Cerebellar nuclear complex (tissue), 1 donor: ENCODE measurements around the gene TSTD2.
"Not testable (repeated sequence)": the region's sequence is repeated elsewhere in the genome, so short reads cannot be mapped to it uniquely, and the experiment has no call there.

Source experiments
- DNase-seq, 2 experiments: peaks; one replicate each; lab custom pipeline; 2025; lab: John Stamatoyannopoulos, UW

TSTD2 gene

DNA sequence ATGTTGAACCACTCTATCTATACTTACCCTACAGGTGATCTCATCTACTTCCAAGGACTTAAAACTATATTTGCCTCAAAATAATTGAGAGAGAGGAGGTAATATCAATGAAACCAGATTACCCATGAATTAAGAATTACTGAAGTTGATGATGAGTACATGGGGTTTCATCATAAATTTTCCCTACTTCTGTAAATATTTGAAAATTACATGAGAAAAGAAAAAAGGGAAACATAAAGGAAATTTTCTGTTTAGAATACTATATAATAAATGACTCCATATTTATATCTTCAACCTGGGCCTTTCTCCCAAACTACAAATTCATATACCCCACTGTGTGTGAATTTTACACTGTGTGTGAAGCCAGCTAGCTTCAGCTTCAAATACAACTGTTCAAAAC, 2.6 kb downstream of the TSTD2 start:
- no peak for DNase-seq

DNA sequence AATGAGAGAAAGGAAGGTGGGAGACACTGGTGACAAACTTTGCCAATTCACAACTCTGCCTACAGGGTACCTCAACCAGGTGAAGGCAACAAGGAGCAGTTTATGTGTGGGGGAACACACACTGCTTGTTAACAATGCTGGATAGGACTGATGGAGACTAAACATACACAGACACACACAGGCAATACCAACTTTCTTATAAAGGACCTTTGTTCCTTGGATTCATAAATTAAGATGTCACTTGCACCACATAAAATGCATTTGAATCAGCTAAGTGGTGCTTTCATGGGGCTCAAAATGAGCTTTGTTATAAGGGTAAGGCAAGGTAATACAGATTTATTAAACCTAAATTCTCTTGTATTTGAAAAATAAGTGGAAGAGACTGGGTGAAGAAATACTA, 4.0 kb downstream of the TSTD2 start:
- no peak for DNase-seq

GRCh38 chr9:97628668-97629067, 4.5 kb downstream of the TSTD2 start:
- DNase-seq, result no peak

- DNase-seq, result no peak
Measured at GRCh38 chr9:97627624-97628023, 5.5 kb downstream of the TSTD2 start.

- no peak for DNase-seq
Measured at GRCh38 chr9:97625620-97626019, 7.5 kb downstream of the TSTD2 start.

- DNase-seq, result no peak
Measured at GRCh38 chr9:97623946-97624345, 9.2 kb downstream of the TSTD2 start.

DNA sequence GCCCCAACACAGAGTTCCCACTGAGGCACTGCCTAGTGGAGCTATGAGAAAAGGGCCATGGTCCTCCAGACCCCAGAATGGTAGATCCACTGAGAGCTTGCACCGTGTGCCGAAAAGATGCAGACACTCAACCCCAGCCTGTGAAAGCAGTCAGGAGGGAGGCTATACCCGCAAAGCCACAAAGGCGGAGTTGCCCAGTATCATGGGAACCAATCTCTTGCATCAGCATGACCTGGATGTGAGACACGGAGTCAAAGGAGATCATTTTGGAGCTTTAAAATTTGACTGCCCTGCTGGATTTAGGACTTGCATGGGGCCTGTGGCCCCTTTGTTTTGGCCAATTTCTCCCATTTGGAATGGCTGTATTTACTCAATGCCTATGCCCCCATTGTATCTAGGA, 10.7 kb downstream of the TSTD2 start:
- DNase-seq, result not testable (repeated sequence)

DNA sequence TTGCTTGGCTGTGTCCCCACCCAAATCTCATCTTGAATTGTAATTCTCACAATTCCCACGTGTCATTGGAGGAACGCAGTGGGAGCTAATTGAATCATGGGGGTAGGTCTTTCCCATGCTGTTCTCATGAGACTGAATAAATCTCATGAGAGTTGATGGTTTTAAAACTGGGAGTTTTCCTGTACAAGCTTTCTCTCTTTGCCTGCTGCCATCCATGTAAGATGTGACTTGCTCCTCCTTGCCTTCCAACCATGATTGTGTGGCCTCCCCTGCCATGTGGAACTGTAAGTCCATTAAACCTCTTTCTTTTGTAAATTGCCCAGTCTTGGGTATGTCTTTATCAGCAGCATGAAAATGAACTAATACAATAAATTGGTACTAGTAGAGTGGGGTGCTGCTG, 13.1 kb downstream of the TSTD2 start:
- DNase-seq, result not testable (repeated sequence)

- no peak for DNase-seq
Measured at GRCh38 chr9:97617939-97618416, 15.2 kb downstream of the TSTD2 start.

- peak in 1 of 2 experiments; percentile 53 for DNase-seq
Measured at GRCh38 chr9:97615439-97616072, 17.6 kb downstream of the TSTD2 start.

GRCh38 chr9:97604901-97605645, 28.1 kb downstream of the TSTD2 start:
- DNase-seq, result no peak

DNA sequence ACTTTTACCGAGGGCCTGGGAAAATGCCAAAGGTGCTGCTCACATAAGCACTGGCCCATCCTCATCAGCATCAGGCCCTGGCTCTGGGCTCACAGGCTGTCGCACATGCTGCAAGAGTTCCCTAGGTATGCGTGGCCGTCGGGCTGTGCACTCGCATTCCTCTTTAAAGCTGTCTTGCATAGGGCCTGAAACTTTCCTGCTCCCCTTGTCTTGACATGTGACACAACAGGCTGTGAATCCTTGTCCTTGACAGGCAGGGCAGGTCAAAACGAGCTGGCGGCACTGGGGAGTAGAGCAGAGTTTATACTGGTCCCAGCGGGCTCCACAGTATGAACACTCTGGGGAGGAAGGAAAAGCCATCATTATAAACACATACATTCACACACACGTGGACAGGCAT, 30.7 kb downstream of the TSTD2 start:
- no peak for DNase-seq

GRCh38 chr9:97601228-97601898, 31.8 kb downstream of the TSTD2 start:
- no peak for DNase-seq

- DNase-seq, result no peak
Measured at GRCh38 chr9:97600531-97601227, 32.5 kb downstream of the TSTD2 start.

GRCh38 chr9:97599314-97599846, 33.8 kb downstream of the TSTD2 start:
- DNase-seq, result no peak

GRCh38 chr9:97598461-97599288, 34.5 kb downstream of the TSTD2 start:
- DNase-seq, result peak; percentile 7 to 42

DNA sequence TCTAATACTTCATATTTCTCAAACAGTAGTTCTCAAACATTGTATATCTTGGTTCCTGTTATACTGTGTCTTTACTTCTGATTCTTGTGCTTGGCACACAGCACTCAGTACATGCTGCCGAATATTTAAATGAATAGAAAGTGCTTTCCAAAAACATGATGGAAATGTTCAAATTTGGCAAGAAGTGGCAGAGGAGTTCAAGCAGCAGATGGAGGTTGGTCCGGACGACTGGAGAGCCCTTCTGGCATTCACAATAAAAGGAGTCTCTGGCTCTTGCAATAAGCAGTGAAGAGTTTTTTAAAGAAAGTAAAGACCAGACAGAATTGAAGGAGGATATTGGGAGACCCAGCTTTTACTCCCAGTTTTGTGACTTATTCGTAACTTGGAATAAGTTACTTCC, 36.3 kb downstream of the TSTD2 start:
- peak; percentile 35 to 92 for DNase-seq

DNA sequence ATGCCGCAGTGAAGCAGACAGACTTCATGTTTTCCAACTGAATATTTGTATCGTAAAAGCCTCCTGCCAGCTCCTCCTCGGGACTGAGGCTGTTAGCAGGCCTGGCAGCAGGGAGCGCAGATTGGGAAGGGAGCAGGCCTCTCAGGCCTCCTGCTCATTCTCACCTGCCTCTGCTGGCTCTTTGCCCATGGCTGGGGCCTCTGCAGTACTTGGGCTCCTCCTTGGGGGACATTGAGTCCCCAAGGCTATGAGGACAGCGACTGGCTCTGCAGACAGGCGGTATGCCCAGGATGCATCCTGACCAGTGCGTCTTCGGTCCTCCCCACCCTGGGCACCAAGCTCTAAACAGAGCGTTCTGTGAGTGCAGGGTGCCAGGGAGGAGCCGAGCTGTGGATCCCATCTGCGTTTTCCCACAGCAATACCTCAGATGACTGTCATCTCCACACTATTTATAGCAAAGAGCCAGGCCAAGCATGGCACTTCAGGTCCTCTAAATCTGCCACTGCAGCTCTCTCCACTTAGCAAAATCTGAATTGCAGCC, 38.7 kb downstream of the TSTD2 start:
- DNase-seq, result peak; percentile 83 to 91

DNA sequence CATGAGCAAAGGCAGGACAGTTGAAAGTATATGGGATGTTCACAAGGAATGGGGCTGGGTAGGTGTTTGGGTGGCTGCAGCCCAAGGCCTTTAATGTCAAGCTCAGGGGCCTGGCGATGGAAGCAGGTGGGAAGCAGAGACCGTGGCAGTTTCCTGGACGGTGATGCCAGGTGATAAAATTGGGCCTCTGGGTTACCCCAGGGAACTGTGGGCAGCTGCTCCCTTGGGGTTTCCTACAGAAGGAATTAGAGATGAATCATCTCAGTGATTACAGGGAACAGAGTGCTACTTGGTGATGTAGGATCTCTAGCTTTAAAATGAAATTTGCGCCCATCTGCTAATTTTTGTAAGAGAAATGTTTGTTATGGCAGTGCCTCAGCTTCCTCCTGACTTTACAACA, 39.2 kb downstream of the TSTD2 start:
- no peak for DNase-seq

- no peak for DNase-seq
Measured at GRCh38 chr9:97592126-97592525, 41.0 kb downstream of the TSTD2 start.

GRCh38 chr9:97591535-97591934, 41.6 kb downstream of the TSTD2 start:
- DNase-seq, result no peak
